Mucosa of rectum (tissue), 2 donors: ENCODE results near the gene INAFM2.

Experiments
- H3K27ac ChIP-seq, 2 donors: one replicate each; pipeline ENCODE4 v1.7.0; 2013; ENCODE audit warnings: inconsistent platforms in 2 of 2, low read depth in 2 of 2, low read length in 2 of 2
- H3K27me3 ChIP-seq, 2 donors: one replicate each; pipeline ENCODE4 v1.7.0; 2013; ENCODE audit warnings: low read length in 2 of 2; ENCODE audit not compliant: control insufficient read depth in 2 of 2, insufficient read depth in 2 of 2
- H3K36me3 ChIP-seq, 2 donors: one replicate each; pipeline ENCODE4 v1.7.0; 2013; ENCODE audit warnings: low read length in 2 of 2; ENCODE audit not compliant: control insufficient read depth in 2 of 2, insufficient read depth in 2 of 2
- H3K4me1 ChIP-seq, 2 donors: one replicate each; pipeline ENCODE4 v1.7.0; 2013; ENCODE audit warnings: low read length in 2 of 2, mild to moderate bottlenecking in 1 of 2; ENCODE audit not compliant: control insufficient read depth in 2 of 2, insufficient read depth in 2 of 2
- H3K4me3 ChIP-seq, 2 donors: one replicate each; pipeline ENCODE4 v1.7.0; 2013; ENCODE audit warnings: low read length in 2 of 2
- H3K9ac ChIP-seq, 2 donors: one replicate each; pipeline ENCODE4 v1.7.0; 2013; ENCODE audit warnings: low read length in 2 of 2, low read depth in 1 of 2, mild to moderate bottlenecking in 1 of 2
- H3K9me3 ChIP-seq, 2 donors: one replicate each; pipeline ENCODE4 v1.7.0; 2013; ENCODE audit warnings: low read length in 2 of 2; ENCODE audit not compliant: control insufficient read depth in 2 of 2
- donor health status: healthy.
- donor health status: Normal muscosa, but diverticular disease.

INAFM2 gene

GRCh38 chr15:40358471-40359353 is 35.2 kb downstream of the INAFM2 start:
- no peaks in the 10 kb centered on the region for H3K27me3 ChIP-seq
- H3K9ac ChIP-seq: no peak overlapping the region
- H3K36me3 ChIP-seq: peaks cover 27 to 30% of the 10 kb centered on the region in 2 donors
- H3K4me3 ChIP-seq: peak overlapping the region; percentile 24 to 44
- peaks cover 30 to 32% of the 10 kb centered on the region in 2 donors for H3K4me1 ChIP-seq
- H3K27ac ChIP-seq: no peak overlapping the region
- H3K9me3 ChIP-seq: no peaks in the 10 kb centered on the region

GRCh38 chr15:40360015-40360414 is 36.5 kb downstream of the INAFM2 start:
- H3K4me3 ChIP-seq: no peak overlapping the region
- H3K9me3 ChIP-seq: no peaks in the 10 kb centered on the region
- H3K27me3 ChIP-seq: no peaks in the 10 kb centered on the region
- peaks cover 17 to 21% of the 10 kb centered on the region in 2 donors for H3K4me1 ChIP-seq
- peaks cover 15 to 17% of the 10 kb centered on the region in 2 donors for H3K36me3 ChIP-seq
- H3K27ac ChIP-seq: no peak overlapping the region
- H3K9ac ChIP-seq: no peak overlapping the region

GRCh38 chr15:40361640-40362039 is 38.1 kb downstream of the INAFM2 start:
- Histone ChIP-seq H3K27ac (no peak overlapping the region), H3K9ac (no peak overlapping the region), H3K4me3 (no peak overlapping the region), H3K27me3 (no peaks in the 10 kb centered on the region), H3K9me3 (no peaks in the 10 kb centered on the region), H3K4me1 (peaks cover 5 to 17% of the 10 kb centered on the region in 2 donors), H3K36me3 (peaks cover 1 to 3% of the 10 kb centered on the region in 2 donors)

- H3K4me1 ChIP-seq: peaks cover 10 to 20% of the 10 kb centered on the region in 2 donors
- H3K27me3 ChIP-seq: no peaks in the 10 kb centered on the region
- H3K9ac ChIP-seq: no peak overlapping the region
- H3K4me3 ChIP-seq: no peak overlapping the region
- no peaks in the 10 kb centered on the region for H3K9me3 ChIP-seq
- no peaks in the 10 kb centered on the region for H3K36me3 ChIP-seq
- no peak overlapping the region for H3K27ac ChIP-seq
These were observed 40.1 kb downstream of the INAFM2 start for GRCh38 chr15:40363611-40364010.

GRCh38 chr15:40364251-40364650 is 40.8 kb downstream of the INAFM2 start:
- Histone ChIP-seq H3K27me3 (no peaks in the 10 kb centered on the region), H3K4me3 (no peak overlapping the region), H3K9me3 (no peaks in the 10 kb centered on the region), H3K9ac (no peak overlapping the region), H3K4me1 (peaks cover 10 to 16% of the 10 kb centered on the region in 2 donors), H3K36me3 (no peaks in the 10 kb centered on the region), H3K27ac (no peak overlapping the region)

- peaks cover 10 to 16% of the 10 kb centered on the region in 2 donors for H3K4me1 ChIP-seq
- H3K9ac ChIP-seq: no peak overlapping the region
- H3K27me3 ChIP-seq: no peaks in the 10 kb centered on the region
- no peaks in the 10 kb centered on the region for H3K9me3 ChIP-seq
- H3K36me3 ChIP-seq: no peaks in the 10 kb centered on the region
- H3K4me3 ChIP-seq: no peak overlapping the region
- no peak overlapping the region for H3K27ac ChIP-seq
These were observed 41.5 kb downstream of the INAFM2 start for GRCh38 chr15:40365016-40365415.

GRCh38 chr15:40365624-40366456 is 42.3 kb downstream of the INAFM2 start:
- H3K36me3 ChIP-seq: no peaks in the 10 kb centered on the region
- no peak overlapping the region for H3K4me3 ChIP-seq
- H3K4me1 ChIP-seq: peaks cover 10 to 16% of the 10 kb centered on the region in 2 donors
- no peak overlapping the region for H3K27ac ChIP-seq
- H3K9ac ChIP-seq: no peak overlapping the region
- H3K27me3 ChIP-seq: no peaks in the 10 kb centered on the region
- no peaks in the 10 kb centered on the region for H3K9me3 ChIP-seq

- peak overlapping the region; percentile 47 to 69 for H3K9ac ChIP-seq
- peak overlapping the region in 1 of 2 donors; percentile 54 for H3K4me3 ChIP-seq
- no peaks in the 10 kb centered on the region for H3K9me3 ChIP-seq
- peak overlapping the region; percentile 74 to 81 for H3K27ac ChIP-seq
- peaks cover 10 to 16% of the 10 kb centered on the region in 2 donors for H3K4me1 ChIP-seq
- no peaks in the 10 kb centered on the region for H3K27me3 ChIP-seq
- H3K36me3 ChIP-seq: no peaks in the 10 kb centered on the region
These were observed 43.2 kb downstream of the INAFM2 start for GRCh38 chr15:40366457-40367370.

- Histone ChIP-seq H3K9me3 (no peaks in the 10 kb centered on the region), H3K4me1 (peaks cover 10 to 16% of the 10 kb centered on the region in 2 donors), H3K9ac (peak overlapping the region; percentile 47 to 69), H3K4me3 (peak overlapping the region; percentile 19 to 54), H3K36me3 (no peaks in the 10 kb centered on the region), H3K27ac (peak overlapping the region; percentile 74 to 81), H3K27me3 (no peaks in the 10 kb centered on the region)
These were observed 43.8 kb downstream of the INAFM2 start for GRCh38 chr15:40367371-40367685.
